Superior temporal gyrus (tissue), 1 donor: ENCODE results near the gene NAE1.

Experiments used
- DNase-seq: peaks from one replicate; pipeline ENCODE4 v3.0.0-alpha.2; 2016; ENCODE audit errors: extremely low spot score

The NAE1 gene

GRCh38 chr16:66850115-66850815 is 19.5 kb upstream of the NAE1 start:
- no peak for DNase-seq

GRCh38 chr16:66849549-66849948 is 18.8 kb upstream of the NAE1 start:
- DNase-seq: no peak

GRCh38 chr16:66849021-66849420 is 18.2 kb upstream of the NAE1 start:
- no peak for DNase-seq

GRCh38 chr16:66848172-66848571 is 17.4 kb upstream of the NAE1 start:
- DNase-seq: no peak

- no peak for DNase-seq
These were observed 16.8 kb upstream of the NAE1 start for GRCh38 chr16:66847533-66848067.

GRCh38 chr16:66846831-66847230 is 16.1 kb upstream of the NAE1 start:
- DNase-seq: no peak

- no peak for DNase-seq
These were observed 15.5 kb upstream of the NAE1 start for GRCh38 chr16:66846266-66846665.

GRCh38 chr16:66845791-66846221 is 15.0 kb upstream of the NAE1 start:
- peak; percentile 63 for DNase-seq

- no peak for DNase-seq
These were observed 14.3 kb upstream of the NAE1 start for GRCh38 chr16:66845080-66845410.

- DNase-seq: no peak
These were observed 13.7 kb upstream of the NAE1 start, which contains the start of gene CA7 for GRCh38 chr16:66844342-66845079. CA7 (plus strand) TSS chr16:66844414; CDS start chr16:66844488, 74 bp downstream.

GRCh38 chr16:66844009-66844341 is 13.2 kb upstream of the NAE1 start:
- no peak for DNase-seq

GRCh38 chr16:66843191-66843590 is 12.4 kb upstream of the NAE1 start:
- DNase-seq: no peak

- DNase-seq: no peak
These were observed 12.0 kb upstream of the NAE1 start for GRCh38 chr16:66842765-66843164.

- no peak for DNase-seq
These were observed 10.6 kb upstream of the NAE1 start for GRCh38 chr16:66841366-66841765.

GRCh38 chr16:66840883-66841282 is 10.1 kb upstream of the NAE1 start:
- no peak for DNase-seq

- DNase-seq: no peak
These were observed 4.0 kb upstream of the NAE1 start for GRCh38 chr16:66834746-66835145.

- DNase-seq: no peak
These were observed 2.0 kb upstream of the NAE1 start for GRCh38 chr16:66832661-66833305.

GRCh38 chr16:66832190-66832589 is 1.4 kb upstream of the NAE1 start:
- DNase-seq: no peak

GRCh38 chr16:66824006-66824405 is 6.8 kb downstream of the NAE1 start:
- DNase-seq: no peak

GRCh38 chr16:66814734-66815133 is 16.0 kb downstream of the NAE1 start:
- no peak for DNase-seq

- DNase-seq: no peak
These were observed 19.7 kb downstream of the NAE1 start for GRCh38 chr16:66811043-66811442.

GRCh38 chr16:66810391-66810790 is 20.4 kb downstream of the NAE1 start:
- DNase-seq: no peak

- DNase-seq: no peak
These were observed 21.0 kb downstream of the NAE1 start for GRCh38 chr16:66809765-66810164.
